SK-N-SH treated with all-trans-retinoic acid at 6 μM for 48 hours (cell line): Measurements from ENCODE around the gene PTGIS.

Source experiments
- ARNTL ChIP-seq: fragments of 450-650 bp; formaldehyde crosslinking; IDR thresholded peaks from 2 replicates; pipeline ENCODE4 v1.5.0; 2020; ENCODE audit warnings: low read depth, mild to moderate bottlenecking, moderate library complexity, borderline replicate concordance
- CREB5 ChIP-seq: fragments of 250-450 bp; sonication (Bioruptor Pico); IDR thresholded peaks from 2 replicates; pipeline ENCODE4 v1.5.1; 2020; ENCODE audit warnings: low read depth, mild to moderate bottlenecking, moderate library complexity
- CSDC2 ChIP-seq: fragments of 250-450 bp; sonication (Bioruptor Pico); IDR thresholded peaks from 2 replicates; pipeline ENCODE4 v1.5.0; 2020; ENCODE audit warnings: mild to moderate bottlenecking, moderate library complexity
- ESRRG ChIP-seq: fragments of 250-450 bp; sonication (Bioruptor Pico); IDR thresholded peaks from 2 replicates; pipeline ENCODE4 v1.6.1; 2021; ENCODE audit warnings: mild to moderate bottlenecking
- ISL1 ChIP-seq: fragments of 250-450 bp; sonication (Bioruptor Pico); IDR thresholded peaks from 2 replicates; pipeline ENCODE4 v2.1.2; 2022; ENCODE audit warnings: mild to moderate bottlenecking, moderate library complexity
- OSR1 ChIP-seq: fragments of 250-450 bp; sonication (Bioruptor Pico); IDR thresholded peaks from 2 replicates; pipeline ENCODE4 v1.8.0; 2022; ENCODE audit warnings: moderate library complexity, mild to moderate bottlenecking, inconsistent platforms
- PATZ1 ChIP-seq: fragments of 250-450 bp; sonication (Bioruptor Pico); IDR thresholded peaks from 2 replicates; pipeline ENCODE4 v1.8.0; 2020; ENCODE audit warnings: mild to moderate bottlenecking, moderate library complexity, borderline replicate concordance
- PPARA ChIP-seq: fragments of 250-450 bp; sonication (Bioruptor Pico); IDR thresholded peaks from 2 replicates; pipeline ENCODE4 v1.5.0; 2020; ENCODE audit warnings: mild to moderate bottlenecking, borderline replicate concordance
- RARB ChIP-seq: fragments of 250-450 bp; sonication (Bioruptor Pico); IDR thresholded peaks from 2 replicates; pipeline ENCODE4 v1.8.0; 2021; ENCODE audit warnings: mild to moderate bottlenecking, moderate library complexity
- SNAI2 ChIP-seq: fragments of 250-450 bp; sonication (Bioruptor Pico); IDR thresholded peaks from 2 replicates; pipeline ENCODE4 v1.5.0; 2020; ENCODE audit warnings: mild to moderate bottlenecking, moderate library complexity
- ZFP30 ChIP-seq: fragments of 450-650 bp; formaldehyde crosslinking; IDR thresholded peaks from 2 replicates; pipeline ENCODE4 v1.5.0; 2022; ENCODE audit warnings: mild to moderate bottlenecking, moderate library complexity

GRCh38 chr20:49597825-49598395, 30.0 kb upstream of the PTGIS start:
- TF ChIP-seq CREB5 (CRISPR knock-in tag) (no peak), PATZ1 (CRISPR knock-in tag) (no peak), ARNTL (CRISPR knock-in tag) (no peak), PPARA (no peak), ESRRG (CRISPR knock-in tag) (no peak), ZFP30 (CRISPR knock-in tag) (no peak), CSDC2 (CRISPR knock-in tag) (no peak), RARB (CRISPR knock-in tag) (no peak), OSR1 (CRISPR knock-in tag) (no peak), ISL1 (CRISPR knock-in tag) (no peak), SNAI2 (CRISPR knock-in tag) (no peak)
